T-helper 2 cell treated with Interferon-gamma antibody and Interleukin-4, amounts not matched to agents 5 μg/mL and 100 μg/mL, for 36 hours (primary cell): ENCODE data around the gene DPPA2.

Experiments used
- DNase-seq: peaks from one replicate; pipeline ENCODE4 v3.0.0; 2021; ENCODE audit warnings: low spot score
- H3K27ac Mint-ChIP-seq: one replicate; pipeline ENCODE4 v1.8.0; 2021; ENCODE audit warnings: mild to moderate bottlenecking, mixed read lengths
- H3K27me3 Mint-ChIP-seq: one replicate; pipeline ENCODE4 v1.8.0; 2021; ENCODE audit warnings: low read depth, mixed read lengths
- H3K36me3 Mint-ChIP-seq: one replicate; pipeline ENCODE4 v1.8.0; 2021; ENCODE audit warnings: low read depth, mixed read lengths
- H3K4me1 Mint-ChIP-seq: one replicate; pipeline ENCODE4 v1.8.0; 2021; ENCODE audit warnings: low read depth, mixed read lengths
- H3K4me3 Mint-ChIP-seq: one replicate; pipeline ENCODE4 v1.8.0; 2022; ENCODE audit warnings: mild to moderate bottlenecking, moderate library complexity, mixed read lengths
- H3K9me3 Mint-ChIP-seq: one replicate; pipeline ENCODE4 v1.8.0; 2021; ENCODE audit warnings: mixed read lengths

Gene DPPA2

GRCh38 chr3:109270779-109271178 is 45.5 kb downstream of the DPPA2 start:
- Mint-ChIP-seq H3K27ac (no peak overlapping the region), H3K4me3 (no peak overlapping the region), H3K36me3 (no peaks in the 10 kb centered on the region), H3K4me1 (no peaks in the 10 kb centered on the region), H3K27me3 (no peaks in the 10 kb centered on the region), H3K9me3 (no peaks in the 10 kb centered on the region)
- DNase-seq: no peak

DNA sequence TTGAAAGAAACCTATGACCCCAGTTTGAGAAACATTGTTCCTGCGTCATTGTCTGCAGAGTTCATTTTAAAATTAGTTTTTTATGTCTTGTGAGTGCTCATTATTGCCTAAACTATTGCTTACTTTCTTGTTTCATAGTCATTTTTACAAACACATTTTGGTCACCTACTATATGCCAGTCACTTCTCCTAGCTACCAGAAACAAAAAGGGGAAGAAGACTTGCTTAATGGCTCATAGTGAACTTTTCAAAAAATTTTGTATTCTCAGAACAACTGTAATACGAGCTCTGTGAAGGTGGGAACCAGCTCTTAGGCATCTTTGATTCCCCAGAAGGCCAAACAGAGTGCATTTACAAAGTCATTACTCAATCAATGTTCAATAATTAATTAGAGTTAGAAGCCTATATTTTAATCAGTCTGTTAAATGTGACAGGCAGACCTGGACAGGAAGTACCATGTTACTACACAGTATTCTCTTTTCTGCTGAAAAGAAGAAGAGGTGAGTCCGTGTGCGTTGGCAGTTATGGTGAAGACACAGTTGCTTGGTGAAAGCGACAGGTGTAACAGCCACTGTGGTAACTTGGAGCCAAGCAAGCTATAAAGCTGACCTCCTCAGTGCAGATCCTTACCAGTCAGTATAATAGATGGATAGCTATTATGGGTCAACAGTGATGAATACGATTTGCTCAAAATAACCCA is 46.6 kb downstream of the DPPA2 start:
- no peak for DNase-seq
- no peak overlapping the region for H3K27ac Mint-ChIP-seq
- H3K36me3 Mint-ChIP-seq: no peaks in the 10 kb centered on the region
- no peaks in the 10 kb centered on the region for H3K9me3 Mint-ChIP-seq
- no peaks in the 10 kb centered on the region for H3K4me1 Mint-ChIP-seq
- no peaks in the 10 kb centered on the region for H3K27me3 Mint-ChIP-seq
- H3K4me3 Mint-ChIP-seq: no peak overlapping the region

- H3K27ac Mint-ChIP-seq: no peak overlapping the region
- no peaks in the 10 kb centered on the region for H3K27me3 Mint-ChIP-seq
- H3K4me3 Mint-ChIP-seq: no peak overlapping the region
- no peaks in the 10 kb centered on the region for H3K36me3 Mint-ChIP-seq
- DNase-seq: no peak
- no peaks in the 10 kb centered on the region for H3K9me3 Mint-ChIP-seq
- no peaks in the 10 kb centered on the region for H3K4me1 Mint-ChIP-seq
These were observed 48.1 kb downstream of the DPPA2 start for GRCh38 chr3:109268181-109268580.

- no peaks in the 10 kb centered on the region for H3K36me3 Mint-ChIP-seq
- DNase-seq: no peak
- H3K9me3 Mint-ChIP-seq: no peaks in the 10 kb centered on the region
- H3K4me1 Mint-ChIP-seq: no peaks in the 10 kb centered on the region
- no peak overlapping the region for H3K27ac Mint-ChIP-seq
- no peak overlapping the region for H3K4me3 Mint-ChIP-seq
- no peaks in the 10 kb centered on the region for H3K27me3 Mint-ChIP-seq
These were observed 51.0 kb downstream of the DPPA2 start for GRCh38 chr3:109265295-109265694.

DNA sequence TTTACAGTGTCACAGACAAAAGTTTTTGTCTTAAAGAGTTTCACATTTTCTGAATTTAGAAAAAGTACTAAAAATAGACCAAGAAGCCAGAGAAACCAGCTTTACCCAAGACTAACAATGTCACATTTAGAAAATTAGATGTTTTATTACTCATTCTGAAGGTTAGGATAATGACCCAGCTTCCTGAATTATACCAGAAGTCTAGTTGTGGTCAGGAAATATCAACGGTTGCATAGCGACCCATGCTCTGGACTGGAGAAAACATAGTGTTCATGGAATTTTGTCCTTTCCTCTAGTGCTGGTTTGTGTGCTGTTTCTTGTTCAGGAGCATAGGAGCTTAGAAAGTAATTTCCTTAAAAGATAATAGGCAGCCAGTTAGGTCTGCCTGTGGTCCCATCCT is 59.0 kb downstream of the DPPA2 start:
- H3K4me3 Mint-ChIP-seq: no peak overlapping the region
- no peaks in the 10 kb centered on the region for H3K27me3 Mint-ChIP-seq
- H3K4me1 Mint-ChIP-seq: no peaks in the 10 kb centered on the region
- no peak overlapping the region for H3K27ac Mint-ChIP-seq
- DNase-seq: no peak
- H3K36me3 Mint-ChIP-seq: no peaks in the 10 kb centered on the region
- no peaks in the 10 kb centered on the region for H3K9me3 Mint-ChIP-seq

- H3K4me3 Mint-ChIP-seq: no peak overlapping the region
- H3K36me3 Mint-ChIP-seq: no peaks in the 10 kb centered on the region
- no peaks in the 10 kb centered on the region for H3K4me1 Mint-ChIP-seq
- DNase-seq: no peak
- H3K9me3 Mint-ChIP-seq: no peaks in the 10 kb centered on the region
- H3K27ac Mint-ChIP-seq: no peak overlapping the region
- H3K27me3 Mint-ChIP-seq: no peaks in the 10 kb centered on the region
These were observed 61.5 kb downstream of the DPPA2 start for GRCh38 chr3:109254770-109255169.

GRCh38 chr3:109252641-109253040 is 63.7 kb downstream of the DPPA2 start:
- DNase-seq: no peak
- H3K36me3 Mint-ChIP-seq: no peaks in the 10 kb centered on the region
- no peaks in the 10 kb centered on the region for H3K9me3 Mint-ChIP-seq
- H3K4me1 Mint-ChIP-seq: no peaks in the 10 kb centered on the region
- no peaks in the 10 kb centered on the region for H3K27me3 Mint-ChIP-seq
- no peak overlapping the region for H3K4me3 Mint-ChIP-seq
- no peak overlapping the region for H3K27ac Mint-ChIP-seq
